ENCODE measurements around the gene IL17RB. TPM values are rescaled to one million over a fixed set of nuclear protein-coding genes. Genes with fewer than 3 reads are reported as not detected.

Gene IL17RB
- total RNA-seq, 1 donor from 2014 or later: 1.6 TPM

DNA sequence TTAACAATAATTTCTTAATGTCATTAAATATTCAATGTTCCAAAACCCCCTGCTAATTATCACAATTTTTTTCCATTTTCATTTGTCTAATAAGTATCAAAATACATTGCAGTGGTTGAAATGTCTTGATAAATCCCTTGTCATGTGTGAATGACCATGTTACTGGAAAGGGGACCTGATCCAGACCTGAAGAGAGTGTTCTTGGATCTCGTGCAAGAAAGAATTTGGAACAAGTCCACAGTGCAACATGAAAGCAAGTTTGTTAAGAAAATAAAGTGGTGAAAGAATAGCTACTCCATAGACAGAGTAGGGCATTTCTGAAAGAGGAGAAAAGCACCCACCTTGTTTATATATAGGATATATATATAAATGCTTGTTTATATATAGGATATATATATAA is 55.7 kb downstream of the IL17RB start:
- Histone ChIP-seq H3K4me3 (ENCODE audit: low read length in 3 of 3) (no peak overlapping the region), H3K9me3 (ENCODE audit: control insufficient read depth in 3 of 3, low read length in 3 of 3) (no peaks in the 10 kb centered on the region), H3K36me3 (ENCODE audit: control insufficient read depth in 3 of 3, insufficient read depth in 3 of 3, low read length in 3 of 3) (no peaks in the 10 kb centered on the region), H3K27ac (ENCODE audit: low read depth, low read length) (no peak overlapping the region), H3K4me1 (ENCODE audit: control insufficient read depth in 3 of 3, insufficient read depth in 3 of 3, low read length in 3 of 3) (no peaks in the 10 kb centered on the region), H3K9ac (ENCODE audit: low read depth in 1 of 3, low read length in 3 of 3) (no peak overlapping the region), H3K27me3 (ENCODE audit: control insufficient read depth in 3 of 3, insufficient read depth in 3 of 3, low read length in 3 of 3) (peaks cover 0 to 7% (median 6%) of the 10 kb centered on the region in 3 donors)

DNA sequence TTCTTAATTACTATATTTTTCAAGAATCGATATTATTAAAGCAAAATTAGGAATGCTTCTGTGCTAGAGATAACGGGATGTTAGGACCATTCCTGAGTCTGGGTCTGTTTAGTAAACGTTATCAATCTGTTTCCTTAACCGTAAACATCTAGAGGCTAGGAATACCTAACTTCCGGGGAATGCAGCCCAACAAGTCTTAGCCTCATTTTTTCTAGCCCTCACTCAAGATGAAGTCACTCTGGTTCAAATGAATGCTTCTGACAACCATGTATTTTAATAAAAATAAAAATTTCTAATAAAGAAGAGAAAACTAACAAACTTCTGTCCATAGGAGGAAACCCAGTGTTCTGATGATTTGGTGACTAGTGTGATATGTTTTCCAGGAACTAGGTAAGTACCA is 56.3 kb downstream of the IL17RB start:
- H3K9me3 ChIP-seq (ENCODE audit: control insufficient read depth in 3 of 3, low read length in 3 of 3): no peaks in the 10 kb centered on the region
- no peak overlapping the region for H3K27ac ChIP-seq (ENCODE audit: low read depth, low read length)
- no peaks in the 10 kb centered on the region for H3K36me3 ChIP-seq (ENCODE audit: control insufficient read depth in 3 of 3, insufficient read depth in 3 of 3, low read length in 3 of 3)
- no peaks in the 10 kb centered on the region for H3K4me1 ChIP-seq (ENCODE audit: control insufficient read depth in 3 of 3, insufficient read depth in 3 of 3, low read length in 3 of 3)
- no peak overlapping the region for H3K9ac ChIP-seq (ENCODE audit: low read depth in 1 of 3, low read length in 3 of 3)
- H3K4me3 ChIP-seq (ENCODE audit: low read length in 3 of 3): no peak overlapping the region
- peaks cover 0 to under 1% (median 0%) of the 10 kb centered on the region in 3 donors for H3K27me3 ChIP-seq (ENCODE audit: control insufficient read depth in 3 of 3, insufficient read depth in 3 of 3, low read length in 3 of 3)

DNA sequence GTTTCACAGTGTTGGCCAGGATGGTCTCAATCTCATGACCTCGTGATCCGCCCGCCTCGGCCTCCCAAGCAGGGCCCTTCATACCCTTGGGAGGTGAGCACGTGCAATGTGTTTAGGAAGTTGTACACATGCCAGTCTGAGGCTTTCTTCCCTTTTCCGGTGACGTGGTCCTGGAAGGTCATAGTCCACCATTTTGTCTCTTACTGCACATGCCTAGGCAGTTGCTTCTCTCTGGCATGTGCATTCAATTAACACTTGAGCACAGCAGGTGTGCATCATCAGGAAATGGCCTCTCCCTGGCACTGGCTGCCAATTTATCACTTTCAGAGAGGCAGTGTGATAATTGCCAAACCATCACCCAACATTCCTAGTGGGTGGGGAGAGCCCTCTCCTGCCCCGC is 67.0 kb downstream of the IL17RB start:
- Histone ChIP-seq H3K9ac (ENCODE audit: low read depth in 1 of 3, low read length in 3 of 3) (no peak overlapping the region), H3K9me3 (ENCODE audit: control insufficient read depth in 3 of 3, low read length in 3 of 3) (no peaks in the 10 kb centered on the region), H3K27ac (ENCODE audit: low read depth, low read length) (no peak overlapping the region), H3K36me3 (ENCODE audit: control insufficient read depth in 3 of 3, insufficient read depth in 3 of 3, low read length in 3 of 3) (no peaks in the 10 kb centered on the region), H3K4me1 (ENCODE audit: control insufficient read depth in 3 of 3, insufficient read depth in 3 of 3, low read length in 3 of 3) (no peaks in the 10 kb centered on the region), H3K27me3 (ENCODE audit: control insufficient read depth in 3 of 3, insufficient read depth in 3 of 3, low read length in 3 of 3) (peaks cover 0 to 2% (median 0%) of the 10 kb centered on the region in 3 donors), H3K4me3 (ENCODE audit: low read length in 3 of 3) (no peak overlapping the region)

Small RNA genes within 50 kb of the gene (small RNA-seq; reads per million reads assigned to genes)
- gene AC012467.1: not detected

Other genes starting within 250 kb of the IL17RB start
- gene CHDH, start 149 bp upstream of the IL17RB start, total RNA-seq: 0.52 TPM
- gene ACTR8, start 35.6 kb downstream of the IL17RB start, total RNA-seq: 20.9 TPM
- gene SELENOK, start 45.3 kb downstream of the IL17RB start, total RNA-seq: 45.9 TPM

Measured in skeletal muscle tissue (tissue), 5 donors.